ENCODE measurements around the gene LMBRD1. TPM values are rescaled to one million over a fixed set of nuclear protein-coding genes. Genes with fewer than 3 reads are reported as not detected.

LMBRD1 gene
- total RNA-seq, 1 donor from 2014 or later = 39.1 TPM

DNA sequence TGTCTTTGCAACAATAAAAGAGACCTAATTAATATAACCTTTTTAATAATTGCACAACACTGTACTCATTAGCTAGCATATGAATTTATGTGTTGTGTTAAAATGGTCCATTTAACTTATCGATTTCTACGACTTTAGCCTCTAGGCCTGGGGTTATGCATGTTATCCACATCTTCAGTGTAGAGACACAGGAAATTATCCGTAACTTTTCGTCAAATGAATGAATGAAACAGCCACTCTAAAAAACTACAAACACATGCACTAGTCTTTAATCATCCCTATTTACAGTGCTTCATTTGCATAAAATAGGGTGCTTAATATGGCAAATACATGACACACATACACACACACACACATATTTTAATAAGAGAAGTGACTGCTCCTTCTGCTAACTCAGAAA lies 22.3 kb upstream of the LMBRD1 start:
- peaks cover 14% of the 10 kb centered on the region for H3K4me1 Mint-ChIP-seq (ENCODE audit: low read depth)
- H3K27me3 Mint-ChIP-seq = no peaks in the 10 kb centered on the region
- DNase-seq (ENCODE audit: low spot score, unreplicated experiment) = no peak
- H3K36me3 Mint-ChIP-seq (ENCODE audit: insufficient read depth) = no peaks in the 10 kb centered on the region
- TF ChIP-seq, protein P1, sequence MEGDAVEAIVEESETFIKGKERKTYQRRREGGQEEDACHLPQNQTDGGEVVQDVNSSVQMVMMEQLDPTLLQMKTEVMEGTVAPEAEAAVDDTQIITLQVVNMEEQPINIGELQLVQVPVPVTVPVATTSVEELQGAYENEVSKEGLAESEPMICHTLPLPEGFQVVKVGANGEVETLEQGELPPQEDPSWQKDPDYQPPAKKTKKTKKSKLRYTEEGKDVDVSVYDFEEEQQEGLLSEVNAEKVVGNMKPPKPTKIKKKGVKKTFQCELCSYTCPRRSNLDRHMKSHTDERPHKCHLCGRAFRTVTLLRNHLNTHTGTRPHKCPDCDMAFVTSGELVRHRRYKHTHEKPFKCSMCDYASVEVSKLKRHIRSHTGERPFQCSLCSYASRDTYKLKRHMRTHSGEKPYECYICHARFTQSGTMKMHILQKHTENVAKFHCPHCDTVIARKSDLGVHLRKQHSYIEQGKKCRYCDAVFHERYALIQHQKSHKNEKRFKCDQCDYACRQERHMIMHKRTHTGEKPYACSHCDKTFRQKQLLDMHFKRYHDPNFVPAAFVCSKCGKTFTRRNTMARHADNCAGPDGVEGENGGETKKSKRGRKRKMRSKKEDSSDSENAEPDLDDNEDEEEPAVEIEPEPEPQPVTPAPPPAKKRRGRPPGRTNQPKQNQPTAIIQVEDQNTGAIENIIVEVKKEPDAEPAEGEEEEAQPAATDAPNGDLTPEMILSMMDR (IDR thresholded peaks at IDR 0.05; ENCODE audit: unreplicated experiment) = no peak
- no peak overlapping the region for H3K27ac Mint-ChIP-seq
- H3K9me3 Mint-ChIP-seq (ENCODE audit: low read depth) = no peaks in the 10 kb centered on the region
- no peak overlapping the region for H3K4me3 Mint-ChIP-seq (ENCODE audit: low read depth)

DNA sequence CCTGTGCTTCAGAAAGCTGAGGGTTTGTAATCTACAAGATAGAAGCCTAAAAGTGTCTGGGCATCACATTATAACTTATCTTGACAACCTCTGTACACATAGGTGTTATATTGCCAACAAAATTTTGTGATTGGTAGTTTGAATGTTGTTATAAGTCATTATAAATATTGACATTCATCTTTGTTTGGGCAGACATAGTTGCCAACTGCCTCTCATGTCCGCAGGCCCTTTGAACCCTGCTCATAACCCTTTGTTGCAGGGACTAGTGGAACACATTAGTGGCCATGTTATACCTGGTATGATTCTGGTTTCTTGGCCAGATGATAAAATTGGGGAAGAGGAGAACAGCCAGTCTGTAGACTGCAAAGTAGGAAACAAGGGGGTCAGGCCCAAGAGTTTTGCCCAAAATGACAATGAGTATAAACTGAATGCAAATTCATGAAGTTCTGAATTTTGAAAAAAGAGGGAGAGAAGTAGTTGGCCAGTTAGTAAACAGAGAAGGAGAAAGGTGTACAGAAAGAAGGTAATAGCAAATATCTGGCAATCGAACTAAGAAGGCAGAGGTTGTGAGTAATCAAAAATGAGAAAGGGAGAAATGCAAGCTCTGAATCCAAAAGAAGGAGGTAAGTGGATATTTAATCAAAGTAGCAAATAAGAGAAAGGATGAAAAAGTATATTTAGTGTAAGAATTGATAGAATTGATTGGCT lies 21.6 kb upstream of the LMBRD1 start:
- TF ChIP-seq, protein P1 (IDR thresholded peaks at IDR 0.05; ENCODE audit: unreplicated experiment) = no peak
- H3K36me3 Mint-ChIP-seq (ENCODE audit: insufficient read depth) = no peaks in the 10 kb centered on the region

DNA sequence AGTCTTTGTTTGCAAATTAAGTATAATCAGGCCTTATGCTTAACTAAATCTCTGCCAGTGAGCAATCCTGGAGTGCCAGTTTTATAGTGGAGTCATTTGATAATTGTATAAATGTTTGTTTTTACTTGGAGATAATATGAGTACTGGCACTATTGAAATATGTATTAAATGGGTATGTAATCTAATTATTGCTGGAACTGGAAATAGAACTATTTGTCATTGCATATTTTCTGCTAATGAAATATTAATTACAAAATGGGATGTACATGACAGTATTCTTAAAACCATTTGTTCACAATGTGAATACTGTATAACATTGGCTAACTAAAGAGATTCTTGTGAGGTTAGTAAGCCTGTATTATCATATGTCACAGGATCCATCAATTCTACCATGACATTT lies 20.5 kb upstream of the LMBRD1 start:
- H3K27me3 Mint-ChIP-seq = no peaks in the 10 kb centered on the region
- no peak overlapping the region for H3K27ac Mint-ChIP-seq
- no peaks in the 10 kb centered on the region for H3K9me3 Mint-ChIP-seq (ENCODE audit: low read depth)
- peaks cover 25% of the 10 kb centered on the region for H3K4me1 Mint-ChIP-seq (ENCODE audit: low read depth)
- no peak for DNase-seq (ENCODE audit: low spot score, unreplicated experiment)
- no peaks in the 10 kb centered on the region for H3K36me3 Mint-ChIP-seq (ENCODE audit: insufficient read depth)
- H3K4me3 Mint-ChIP-seq (ENCODE audit: low read depth) = no peak overlapping the region
- TF ChIP-seq, protein P1 (IDR thresholded peaks at IDR 0.05; ENCODE audit: unreplicated experiment) = no peak

More for the DNA sequence above, 21.6 kb upstream of the LMBRD1 start:
- Mint-ChIP-seq H3K27me3 (no peaks in the 10 kb centered on the region), H3K4me1 (ENCODE audit: low read depth) (peaks cover 16% of the 10 kb centered on the region), H3K27ac (peak overlapping the region; percentile 8), H3K4me3 (ENCODE audit: low read depth) (no peak overlapping the region), H3K9me3 (ENCODE audit: low read depth) (no peaks in the 10 kb centered on the region)
- DNase-seq (ENCODE audit: low spot score, unreplicated experiment) = no peak

DNA sequence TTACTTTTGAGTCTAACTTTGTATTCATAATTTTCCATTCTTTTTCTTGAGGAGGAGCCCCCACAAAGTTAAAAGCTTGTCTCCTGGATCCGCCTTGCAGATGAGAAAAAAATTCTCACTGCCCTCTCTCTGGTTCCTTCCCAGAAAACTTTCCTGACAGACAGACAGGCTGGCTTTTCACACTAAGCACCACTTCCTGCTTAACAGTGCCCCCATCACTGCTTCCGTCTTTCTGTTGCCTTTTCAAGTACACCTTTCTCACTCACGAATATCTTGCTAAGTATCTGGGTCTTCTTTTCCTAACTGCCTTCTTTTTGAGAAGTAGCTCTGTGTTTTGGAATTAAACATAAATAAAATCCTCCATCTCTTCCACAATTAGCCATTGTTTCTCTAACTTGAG lies 19.8 kb upstream of the LMBRD1 start:
- H3K36me3 Mint-ChIP-seq (ENCODE audit: insufficient read depth) = no peaks in the 10 kb centered on the region
- no peak overlapping the region for H3K4me3 Mint-ChIP-seq (ENCODE audit: low read depth)
- no peaks in the 10 kb centered on the region for H3K27me3 Mint-ChIP-seq
- H3K4me1 Mint-ChIP-seq (ENCODE audit: low read depth) = peaks cover 25% of the 10 kb centered on the region
- H3K27ac Mint-ChIP-seq = no peak overlapping the region
- DNase-seq (ENCODE audit: low spot score, unreplicated experiment) = no peak
- H3K9me3 Mint-ChIP-seq (ENCODE audit: low read depth) = no peaks in the 10 kb centered on the region
- TF ChIP-seq, protein P1 (IDR thresholded peaks at IDR 0.05; ENCODE audit: unreplicated experiment) = no peak

DNA sequence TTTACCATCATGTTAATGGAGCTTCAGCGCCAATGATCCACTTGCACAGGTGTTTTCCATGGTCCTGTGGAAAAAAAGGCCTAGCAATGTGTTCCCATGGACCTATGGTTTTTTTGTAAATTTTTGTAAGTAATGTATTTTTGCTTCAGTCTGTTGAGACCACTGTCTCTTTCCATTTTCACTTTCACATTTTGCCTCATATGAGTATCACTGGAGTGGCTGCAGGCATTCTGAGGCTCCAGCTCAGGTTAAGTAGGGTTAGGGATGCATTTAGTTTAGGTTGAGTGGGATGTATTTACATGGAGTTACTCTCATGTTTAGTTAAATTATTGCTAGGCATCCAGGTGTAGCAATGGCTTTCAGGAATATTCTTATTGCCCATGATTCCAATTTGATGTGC lies 19.2 kb upstream of the LMBRD1 start:
- H3K27me3 Mint-ChIP-seq = no peaks in the 10 kb centered on the region
- no peaks in the 10 kb centered on the region for H3K9me3 Mint-ChIP-seq (ENCODE audit: low read depth)
- no peak overlapping the region for H3K4me3 Mint-ChIP-seq (ENCODE audit: low read depth)
- H3K27ac Mint-ChIP-seq = no peak overlapping the region
- H3K36me3 Mint-ChIP-seq (ENCODE audit: insufficient read depth) = no peaks in the 10 kb centered on the region
- peaks cover 25% of the 10 kb centered on the region for H3K4me1 Mint-ChIP-seq (ENCODE audit: low read depth)
- TF ChIP-seq, protein P1 (IDR thresholded peaks at IDR 0.05; ENCODE audit: unreplicated experiment) = no peak
- DNase-seq (ENCODE audit: low spot score, unreplicated experiment) = no peak
